Panc1 (cell line): ENCODE data around the gene INTS11. TPM values are rescaled to one million over a fixed set of nuclear protein-coding genes. Genes with fewer than 3 reads are reported as not detected.

Experiments
- ATAC-seq: fragments of 200-7000 bp; cut with Tn5 transposase; 2 replicates; pipeline ENCODE4 v1.9.1; 2020; ENCODE audit warnings: mild to moderate bottlenecking, moderate library complexity
- BruUV-seq: library from RNA; stranded (reverse); fragments of 400-500 nt; replicated peaks from 2 replicates; lab custom pipeline; 2021; lab: Mats Ljungman, UMichigan
- CTCF ChIA-PET: fragments of 300-600 bp; sonication (Branson Sonifier 250); formaldehyde crosslinking; loops from one replicate; lab custom pipeline; 2022; ENCODE audit warnings: antibody characterized with exemption; lab: Charles Lee
- POLR2A ChIA-PET: fragments of 300-600 bp; sonication (Branson Sonifier 250); formaldehyde crosslinking; loops from one replicate; lab custom pipeline; 2022; ENCODE audit warnings: antibody characterized with exemption; lab: Charles Lee
- DNase-seq: peaks from one replicate; pipeline ENCODE4 v3.0.0-alpha.2; 2010; ENCODE audit warnings: low read depth, low spot score
- H3K27ac ChIP-seq: 2 replicates; pipeline ENCODE4 v1.5.1; 2011; ENCODE audit warnings: mild to moderate bottlenecking, low read length, inconsistent platforms
- H3K27me3 ChIP-seq: fragments of 200-500 bp; sonication (Bioruptor generic); 2 replicates; pipeline ENCODE4 v1.6.0; 2014; ENCODE audit warnings: low read length, inconsistent platforms; ENCODE audit not compliant: control insufficient read depth, insufficient read depth
- H3K36me3 ChIP-seq: fragments of 200-500 bp; sonication (Bioruptor generic); 2 replicates; pipeline ENCODE4 v1.5.1; 2014; ENCODE audit warnings: inconsistent platforms, mild to moderate bottlenecking, low read length, moderate library complexity; ENCODE audit not compliant: control insufficient read depth, insufficient read depth
- H3K4me1 ChIP-seq: 2 replicates; pipeline ENCODE4 v1.5.1; 2011; ENCODE audit warnings: inconsistent platforms, mild to moderate bottlenecking, low read length, moderate library complexity; ENCODE audit not compliant: control insufficient read depth, insufficient read depth
- H3K4me3 ChIP-seq, 2 experiments: 2 replicates each; pipeline ENCODE4 v1.5.1; 2011 to 2012; ENCODE audit warnings: low read depth in 2 of 2, low read length in 2 of 2, mild to moderate bottlenecking in 2 of 2, inconsistent platforms in 1 of 2, moderate library complexity in 1 of 2
- H3K9me3 ChIP-seq: fragments of 200-500 bp; sonication (Bioruptor generic); 2 replicates; pipeline ENCODE4 v1.5.1; 2014; ENCODE audit warnings: low read depth, mild to moderate bottlenecking, inconsistent platforms, low read length, moderate library complexity; ENCODE audit not compliant: control insufficient read depth, insufficient read depth
- POLR2AphosphoS5 ChIP-seq: IDR thresholded peaks from 2 replicates; pipeline ENCODE4 v1.6.1; 2012; ENCODE audit warnings: mild to moderate bottlenecking, low read depth, low read length, moderate library complexity
- SIN3A ChIP-seq: IDR thresholded peaks from 2 replicates; pipeline ENCODE4 v1.6.1; 2012; ENCODE audit warnings: low read depth, mild to moderate bottlenecking, low read length, moderate library complexity, borderline replicate concordance; ENCODE audit not compliant: insufficient read depth
- TCF7L2 ChIP-seq: IDR thresholded peaks from 2 replicates; pipeline ENCODE4 v1.6.1; 2011; ENCODE audit warnings: mild to moderate bottlenecking, low read depth, low read length, inconsistent platforms
- in situ Hi-C: cut with HindIII; loops from 2 replicates; pipeline ENCODE4 v1.10.0; 2016; ENCODE audit warnings: low sequenced_read_pairs, low pct_unique_long_range_greater_than_20kb
- intact Hi-C: fragments of 100-400 bp; cut with micrococcal nuclease; formaldehyde crosslinking; loops from one replicate; pipeline ENCODE4 v1.10.0; 2022; ENCODE audit not compliant: unreplicated experiment
- total RNA-seq: library from RNA; stranded (reverse); gene quantifications from one replicate; pipeline ENCODE4 v1.2.1, GENCODE V29; 2021; ENCODE audit not compliant: unreplicated experiment
- TF ChIP-seq, protein P1 (sequence below), 2 experiments: IDR thresholded peaks; 2 replicates each; pipeline ENCODE4 v1.6.1; 2011 to 2012; ENCODE audit warnings: low read depth in 2 of 2, control low read depth in 1 of 2, low read length in 1 of 2, mild to moderate bottlenecking in 1 of 2, moderate library complexity in 1 of 2; ENCODE audit not compliant: insufficient read depth in 1 of 2
- TF ChIP-seq, protein P2 (sequence below): fragments of 450-650 bp; IDR thresholded peaks from 2 replicates; pipeline ENCODE4 v1.5.1; 2017; ENCODE audit warnings: mild to moderate bottlenecking

Gene INTS11
- total RNA-seq, 1 experiment from 2014 or later: 114 TPM

DNA sequence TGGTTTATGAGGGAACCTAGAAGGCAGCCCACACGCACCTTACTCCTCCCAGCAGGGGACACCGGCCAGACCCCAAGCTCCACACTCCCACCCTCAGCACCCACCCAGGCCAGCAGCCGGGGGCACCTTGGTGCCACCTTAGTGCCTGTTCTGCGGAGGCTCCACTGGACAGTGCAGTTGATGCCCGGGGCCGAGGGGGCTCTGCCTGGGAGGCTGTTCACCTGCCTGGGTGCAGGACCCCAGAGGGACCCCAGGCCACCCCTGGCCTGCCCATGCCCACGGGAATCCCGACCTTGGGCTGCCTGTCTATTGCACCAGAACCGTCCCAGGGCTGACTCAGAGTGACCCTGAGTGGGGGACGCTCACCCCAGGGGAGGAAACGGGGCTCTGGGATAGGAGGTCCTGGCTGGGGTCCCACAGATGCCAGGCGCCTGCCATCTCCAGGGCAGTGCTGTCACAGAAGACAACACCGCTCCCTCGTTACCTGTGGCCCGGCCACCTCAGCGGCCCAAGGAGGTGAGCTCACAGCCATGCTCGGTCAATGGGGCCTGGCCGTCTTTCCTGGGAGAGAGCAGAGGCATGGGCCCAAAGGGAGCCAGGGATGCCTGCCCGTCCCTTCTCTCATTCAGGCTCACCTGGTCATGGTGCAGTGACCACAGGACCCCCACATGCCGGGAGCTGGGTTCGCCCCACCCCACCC, 43.5 kb downstream of the INTS11 start:
- no peak for DNase-seq
- no peaks in the 10 kb centered on the region for H3K36me3 ChIP-seq
- ATAC-seq: no peak
- H3K27ac ChIP-seq: no peak overlapping the region
- H3K4me1 ChIP-seq: peaks cover 18% of the 10 kb centered on the region
- intact Hi-C loops (no loop called here), in situ Hi-C loops (no loop called here)
- no peaks in the 10 kb centered on the region for H3K27me3 ChIP-seq
- no TSS peak for BruUV-seq
- ChIA-PET CTCF (no interaction called here), POLR2A (no interaction called here)
- no peaks in the 10 kb centered on the region for H3K9me3 ChIP-seq
- H3K4me3 ChIP-seq: no peak overlapping the region
- no peak for TF ChIP-seq TCF7L2
- TF ChIP-seq, protein P1, sequence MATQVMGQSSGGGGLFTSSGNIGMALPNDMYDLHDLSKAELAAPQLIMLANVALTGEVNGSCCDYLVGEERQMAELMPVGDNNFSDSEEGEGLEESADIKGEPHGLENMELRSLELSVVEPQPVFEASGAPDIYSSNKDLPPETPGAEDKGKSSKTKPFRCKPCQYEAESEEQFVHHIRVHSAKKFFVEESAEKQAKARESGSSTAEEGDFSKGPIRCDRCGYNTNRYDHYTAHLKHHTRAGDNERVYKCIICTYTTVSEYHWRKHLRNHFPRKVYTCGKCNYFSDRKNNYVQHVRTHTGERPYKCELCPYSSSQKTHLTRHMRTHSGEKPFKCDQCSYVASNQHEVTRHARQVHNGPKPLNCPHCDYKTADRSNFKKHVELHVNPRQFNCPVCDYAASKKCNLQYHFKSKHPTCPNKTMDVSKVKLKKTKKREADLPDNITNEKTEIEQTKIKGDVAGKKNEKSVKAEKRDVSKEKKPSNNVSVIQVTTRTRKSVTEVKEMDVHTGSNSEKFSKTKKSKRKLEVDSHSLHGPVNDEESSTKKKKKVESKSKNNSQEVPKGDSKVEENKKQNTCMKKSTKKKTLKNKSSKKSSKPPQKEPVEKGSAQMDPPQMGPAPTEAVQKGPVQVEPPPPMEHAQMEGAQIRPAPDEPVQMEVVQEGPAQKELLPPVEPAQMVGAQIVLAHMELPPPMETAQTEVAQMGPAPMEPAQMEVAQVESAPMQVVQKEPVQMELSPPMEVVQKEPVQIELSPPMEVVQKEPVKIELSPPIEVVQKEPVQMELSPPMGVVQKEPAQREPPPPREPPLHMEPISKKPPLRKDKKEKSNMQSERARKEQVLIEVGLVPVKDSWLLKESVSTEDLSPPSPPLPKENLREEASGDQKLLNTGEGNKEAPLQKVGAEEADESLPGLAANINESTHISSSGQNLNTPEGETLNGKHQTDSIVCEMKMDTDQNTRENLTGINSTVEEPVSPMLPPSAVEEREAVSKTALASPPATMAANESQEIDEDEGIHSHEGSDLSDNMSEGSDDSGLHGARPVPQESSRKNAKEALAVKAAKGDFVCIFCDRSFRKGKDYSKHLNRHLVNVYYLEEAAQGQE (IDR thresholded peaks at IDR 0.05; ENCODE audit: insufficient read depth in 1 of 2, low read depth in 2 of 2, low read length in 1 of 2): no peak
- TF ChIP-seq SIN3A: no peak
- TF ChIP-seq, protein P2, sequence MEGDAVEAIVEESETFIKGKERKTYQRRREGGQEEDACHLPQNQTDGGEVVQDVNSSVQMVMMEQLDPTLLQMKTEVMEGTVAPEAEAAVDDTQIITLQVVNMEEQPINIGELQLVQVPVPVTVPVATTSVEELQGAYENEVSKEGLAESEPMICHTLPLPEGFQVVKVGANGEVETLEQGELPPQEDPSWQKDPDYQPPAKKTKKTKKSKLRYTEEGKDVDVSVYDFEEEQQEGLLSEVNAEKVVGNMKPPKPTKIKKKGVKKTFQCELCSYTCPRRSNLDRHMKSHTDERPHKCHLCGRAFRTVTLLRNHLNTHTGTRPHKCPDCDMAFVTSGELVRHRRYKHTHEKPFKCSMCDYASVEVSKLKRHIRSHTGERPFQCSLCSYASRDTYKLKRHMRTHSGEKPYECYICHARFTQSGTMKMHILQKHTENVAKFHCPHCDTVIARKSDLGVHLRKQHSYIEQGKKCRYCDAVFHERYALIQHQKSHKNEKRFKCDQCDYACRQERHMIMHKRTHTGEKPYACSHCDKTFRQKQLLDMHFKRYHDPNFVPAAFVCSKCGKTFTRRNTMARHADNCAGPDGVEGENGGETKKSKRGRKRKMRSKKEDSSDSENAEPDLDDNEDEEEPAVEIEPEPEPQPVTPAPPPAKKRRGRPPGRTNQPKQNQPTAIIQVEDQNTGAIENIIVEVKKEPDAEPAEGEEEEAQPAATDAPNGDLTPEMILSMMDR: no peak
- TF ChIP-seq POLR2AphosphoS5: no peak

- H3K27ac ChIP-seq: no peak overlapping the region
- H3K9me3 ChIP-seq: no peaks in the 10 kb centered on the region
- no TSS peak for BruUV-seq
Observed at GRCh38 chr1:1279028-1279427, 45.4 kb downstream of the INTS11 start.

More at GRCh38 chr1:1279028-1279427, 45.4 kb downstream of the INTS11 start:
- DNase-seq (no peak), ATAC-seq (no peak)
- Histone ChIP-seq H3K27me3 (no peaks in the 10 kb centered on the region), H3K4me1 (peaks cover 25% of the 10 kb centered on the region), H3K4me3 (no peak overlapping the region), H3K36me3 (no peaks in the 10 kb centered on the region)
- TF ChIP-seq SIN3A (no peak), POLR2AphosphoS5 (no peak), TCF7L2 (no peak)
- TF ChIP-seq, protein P2: no peak
- TF ChIP-seq, protein P1 (IDR thresholded peaks at IDR 0.05; ENCODE audit: insufficient read depth in 1 of 2, low read depth in 2 of 2, low read length in 1 of 2): no peak
- ChIA-PET CTCF (no interaction called here), POLR2A (no interaction called here)
- intact Hi-C loops (no loop called here), in situ Hi-C loops (no loop called here)
